Right lobe of liver (tissue), 6 donors: ENCODE results near the gene HTRA1. TPM values are rescaled to one million over a fixed set of nuclear protein-coding genes. Genes with fewer than 3 reads are reported as not detected.
A peak's percentile ranks its signal among the peaks of the same experiment; 100 is the strongest.

Source experiments
- ATAC-seq, 4 donors: fragments of 200-7000 bp; cut with Tn5 transposase; one replicate each; pipeline ENCODE4 v1.9.1; 2020; ENCODE audit warnings: mild to moderate bottlenecking in 4 of 4, moderate library complexity in 4 of 4
- DNase-seq, 3 donors: peaks; one replicate each; pipeline ENCODE4 v3.0.0-alpha.2; 2020
- H3K27ac ChIP-seq, 3 donors: fragments of 200-600 bp; one replicate each; pipeline ENCODE4 v1.8.0; 2022
- H3K27me3 ChIP-seq, 2 donors: fragments of 200-600 bp; one replicate each; pipeline ENCODE4 v1.8.0; 2022
- H3K36me3 ChIP-seq, 4 donors: fragments of 200-600 bp; sonication (generic) in 1 of 4; one replicate each; pipeline versions ENCODE4 v1.5.1 to v1.8.0; 2017 to 2022; ENCODE audit warnings: control low read depth in 1 of 4
- H3K4me1 ChIP-seq, 4 donors: fragments of 200-600 bp; sonication (generic) in 1 of 4; one replicate each; pipeline versions ENCODE4 v1.5.1 to v1.8.0; 2017 to 2022; ENCODE audit warnings: control low read depth in 1 of 4
- H3K4me3 ChIP-seq, 3 donors: fragments of 200-600 bp; one replicate each; pipeline ENCODE4 v1.8.0; 2022
- H3K9me3 ChIP-seq, 4 donors: fragments of 200-600 bp; sonication (generic) in 1 of 4; one replicate each; pipeline versions ENCODE4 v1.5.1 to v1.8.0; 2017 to 2022; ENCODE audit warnings: control low read depth in 1 of 4
- CTCF ChIP-seq, 4 donors: fragments of 200-600 bp in 3 of 4; fragments of 450-650 bp in 1 of 4; IDR thresholded peaks; one replicate each; pipeline versions ENCODE4 v1.5.1 to v1.8.0; 2016 to 2022; ENCODE audit warnings: antibody characterized with exemption in 4 of 4, mild to moderate bottlenecking in 2 of 4
- POLR2A ChIP-seq: fragments of 450-650 bp; IDR thresholded peaks from one replicate; pipeline ENCODE4 v1.6.1; 2017; ENCODE audit warnings: antibody characterized with exemption, mild to moderate bottlenecking
- WGBS: methylation state at CpG from one replicate; pipeline ENCODE4 v1.1.6; 2018; ENCODE audit warnings: low coverage, low lambda C conversion rate; ENCODE audit not compliant: insufficient coverage; ENCODE audit errors: missing lambda C conversion rate; 5-methylcytosine and 5-hydroxymethylcytosine counted together
- intact Hi-C, 2 donors: fragments of 100-400 bp; cut with DNase I; formaldehyde crosslinking; loops; one replicate each; pipeline versions ENCODE4 v1.11.2 to v1.14.1; 2022
- total RNA-seq, 6 experiments: library from RNA; depleted of rRNA in 2 of 6; stranded (reverse); fragments of >200 nt in 2 of 6; fragmentation: NEBNext Ultra II Directional in 3 of 6; extraction: Animal tissue kit (Norgen Biotek cat#: 25700) in 3 of 6; gene quantifications; one replicate each; pipeline versions ENCODE4 v1.1.0 to v1.2.4, GENCODE V29; 2016 to 2023
- donor health status: DM: no; HTN: yes; CAD: no.
- donor health status: DM: no; HTN: no; CAD: no.
- donor health status: DM: no; HTN: no; CAD: no.
- donor health status: DM: no; HTN: yes; CAD: no.
- donor health status: DM: no; HTN: yes; CAD: no.

The HTRA1 gene
- total RNA-seq, 6 experiments from 2014 or later: 91.9 to 224 (median 134) TPM

GRCh38 chr10:122474131-122474818, 12.9 kb downstream of the HTRA1 start:
- Histone ChIP-seq H3K36me3 (no peaks in the 10 kb centered on the region), H3K27me3 (no peaks in the 10 kb centered on the region), H3K4me3 (no peak overlapping the region), H3K4me1 (peaks cover 0 to 2% (median 0%) of the 10 kb centered on the region in 4 donors), H3K9me3 (no peaks in the 10 kb centered on the region), H3K27ac (no peak overlapping the region)
- no peak for TF ChIP-seq POLR2A
- no peak for TF ChIP-seq CTCF (IDR thresholded peaks at IDR 0.05)
- ATAC-seq: peak; percentile 54 to 66 (median 60)
- DNase-seq: peak in 1 of 3 donors; percentile 34
- WGBS: 53% methylated on average over 15 of the region's 15 CpGs
- intact Hi-C loops: no loop called here

GRCh38 chr10:122475100-122475499, 13.7 kb downstream of the HTRA1 start:
- no peak overlapping the region for H3K27ac ChIP-seq

GRCh38 chr10:122475591-122476332, 14.4 kb downstream of the HTRA1 start:
- 67% methylated on average over 9 of the region's 16 CpGs for WGBS
- peaks cover 0 to 2% (median 0%) of the 10 kb centered on the region in 4 donors for H3K4me1 ChIP-seq
- no peak overlapping the region for H3K4me3 ChIP-seq
- no peak for DNase-seq
- no peaks in the 10 kb centered on the region for H3K9me3 ChIP-seq
- no peaks in the 10 kb centered on the region for H3K27me3 ChIP-seq
- H3K36me3 ChIP-seq: no peaks in the 10 kb centered on the region
- ATAC-seq: no peak
- H3K27ac ChIP-seq: no peak overlapping the region
- TF ChIP-seq CTCF (IDR thresholded peaks at IDR 0.05): no peak
- TF ChIP-seq POLR2A: no peak
- intact Hi-C loops: no loop called here

More at GRCh38 chr10:122475100-122475499, 13.7 kb downstream of the HTRA1 start:
- Histone ChIP-seq H3K4me1 (peaks cover 0 to 2% (median 0%) of the 10 kb centered on the region in 4 donors), H3K4me3 (no peak overlapping the region), H3K27me3 (no peaks in the 10 kb centered on the region), H3K36me3 (no peaks in the 10 kb centered on the region), H3K9me3 (no peaks in the 10 kb centered on the region)
- WGBS: 46% methylated on average over 7 of the region's 12 CpGs
- DNase-seq: no peak
- peak in 2 of 4 donors; percentile 15 to 39 for ATAC-seq
- intact Hi-C loops: no loop called here
- no peak for TF ChIP-seq CTCF (IDR thresholded peaks at IDR 0.05)
- no peak for TF ChIP-seq POLR2A

- Histone ChIP-seq H3K4me1 (peaks cover 0 to 2% (median 0%) of the 10 kb centered on the region in 4 donors), H3K27me3 (no peaks in the 10 kb centered on the region), H3K4me3 (no peak overlapping the region), H3K9me3 (no peaks in the 10 kb centered on the region), H3K36me3 (no peaks in the 10 kb centered on the region), H3K27ac (no peak overlapping the region)
- ATAC-seq (no peak), DNase-seq (no peak)
- TF ChIP-seq CTCF (IDR thresholded peaks at IDR 0.05) (no peak), POLR2A (no peak)
- intact Hi-C loops: no loop called here
- WGBS: no CpG with 5 or more reads among the region's 6 CpGs
Measured at GRCh38 chr10:122476333-122476695, 15.0 kb downstream of the HTRA1 start.
